GM10266 (cell line): ENCODE data around the gene AKT1S1.

Experiments used
- DNase-seq: peaks from one replicate; pipeline ENCODE4 v3.0.0; 2012; ENCODE audit errors: extremely low spot score
- TF ChIP-seq, protein P1 (sequence below): IDR thresholded peaks from 2 replicates; pipeline ENCODE4 v1.5.1; 2012; ENCODE audit warnings: mild to moderate bottlenecking, low read depth; ENCODE audit not compliant: control insufficient read depth, insufficient read depth; ENCODE audit errors: missing control alignments

AKT1S1 gene

DNA sequence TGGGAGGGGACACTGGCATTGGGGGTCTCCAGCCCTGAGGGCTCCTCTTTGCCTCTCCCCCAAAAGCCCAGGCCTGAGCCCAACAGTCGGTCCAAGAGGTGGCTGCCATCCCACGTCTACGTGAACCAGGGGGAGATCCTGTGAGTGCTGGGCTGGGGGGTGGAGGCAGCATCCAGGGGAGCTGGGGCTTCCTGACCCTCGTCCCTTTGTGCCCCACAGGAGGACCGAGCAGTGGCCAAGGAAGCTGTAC lies 19.4 kb downstream of the AKT1S1 start:
- DNase-seq = no peak
- TF ChIP-seq, protein P1, sequence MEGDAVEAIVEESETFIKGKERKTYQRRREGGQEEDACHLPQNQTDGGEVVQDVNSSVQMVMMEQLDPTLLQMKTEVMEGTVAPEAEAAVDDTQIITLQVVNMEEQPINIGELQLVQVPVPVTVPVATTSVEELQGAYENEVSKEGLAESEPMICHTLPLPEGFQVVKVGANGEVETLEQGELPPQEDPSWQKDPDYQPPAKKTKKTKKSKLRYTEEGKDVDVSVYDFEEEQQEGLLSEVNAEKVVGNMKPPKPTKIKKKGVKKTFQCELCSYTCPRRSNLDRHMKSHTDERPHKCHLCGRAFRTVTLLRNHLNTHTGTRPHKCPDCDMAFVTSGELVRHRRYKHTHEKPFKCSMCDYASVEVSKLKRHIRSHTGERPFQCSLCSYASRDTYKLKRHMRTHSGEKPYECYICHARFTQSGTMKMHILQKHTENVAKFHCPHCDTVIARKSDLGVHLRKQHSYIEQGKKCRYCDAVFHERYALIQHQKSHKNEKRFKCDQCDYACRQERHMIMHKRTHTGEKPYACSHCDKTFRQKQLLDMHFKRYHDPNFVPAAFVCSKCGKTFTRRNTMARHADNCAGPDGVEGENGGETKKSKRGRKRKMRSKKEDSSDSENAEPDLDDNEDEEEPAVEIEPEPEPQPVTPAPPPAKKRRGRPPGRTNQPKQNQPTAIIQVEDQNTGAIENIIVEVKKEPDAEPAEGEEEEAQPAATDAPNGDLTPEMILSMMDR = no peak

DNA sequence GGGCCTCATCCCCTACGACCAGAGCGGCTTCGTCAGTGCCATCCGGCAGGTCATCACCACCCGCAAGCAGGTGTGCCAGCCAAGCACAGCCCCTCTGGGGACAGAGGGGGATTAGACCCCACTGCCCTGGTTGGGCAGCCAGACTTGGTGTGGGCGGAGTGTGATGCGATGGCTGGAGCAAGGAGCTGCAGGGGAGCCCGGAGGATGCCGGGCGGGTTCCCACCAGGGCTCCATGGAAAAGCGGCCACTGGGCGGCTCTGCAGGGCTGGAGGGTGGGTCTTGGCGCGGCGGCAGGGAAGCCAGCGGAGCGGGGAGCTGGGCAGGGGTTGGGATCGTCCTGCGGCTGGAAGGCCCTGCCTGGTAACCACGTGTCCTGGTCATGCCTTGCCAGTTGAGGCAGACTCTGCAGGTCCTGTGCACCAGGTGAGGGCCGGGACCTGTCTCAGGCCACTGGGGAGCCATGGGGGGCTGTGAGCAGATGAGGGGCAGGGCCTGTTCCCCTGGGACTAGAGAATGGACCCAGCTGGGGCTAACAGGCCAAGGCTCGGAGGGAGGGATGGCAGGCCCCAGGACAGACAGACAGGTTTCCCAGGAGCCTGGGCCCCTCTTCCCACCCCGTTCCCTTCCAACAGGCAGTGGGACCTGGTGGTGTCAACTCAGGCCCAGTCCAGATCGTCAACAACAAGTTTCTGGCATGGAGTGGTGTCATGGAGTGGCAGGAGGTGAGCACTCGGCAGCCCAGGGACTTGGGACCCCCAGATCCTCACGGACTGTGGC lies 19.9 kb downstream of the AKT1S1 start:
- TF ChIP-seq, protein P1 = no peak

DNA sequence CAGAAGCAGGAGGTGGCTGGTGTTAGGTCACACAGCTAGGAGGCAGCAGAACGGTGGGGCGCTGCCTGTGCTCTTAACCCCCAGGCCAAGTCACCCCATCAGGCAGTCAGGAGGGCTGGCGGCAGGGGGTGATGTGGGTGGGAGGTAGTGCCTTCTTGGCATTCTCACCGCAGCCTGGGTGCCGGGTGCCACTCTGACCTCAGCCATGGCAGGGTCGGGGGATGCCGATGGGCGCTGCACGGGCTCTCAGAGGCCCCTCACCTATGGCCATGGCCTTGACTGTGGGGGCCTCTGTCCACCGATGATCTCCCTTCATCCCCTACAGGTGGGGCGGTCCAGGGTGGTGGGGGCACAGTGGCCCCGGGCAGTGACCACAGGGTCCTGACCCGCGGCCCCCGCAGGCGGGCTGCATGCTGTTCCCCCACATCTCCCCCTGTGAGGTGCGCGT lies 20.6 kb downstream of the AKT1S1 start:
- TF ChIP-seq, protein P1 = no peak
- no peak for DNase-seq

More for the DNA sequence above, 19.9 kb downstream of the AKT1S1 start:
- DNase-seq = no peak

DNA sequence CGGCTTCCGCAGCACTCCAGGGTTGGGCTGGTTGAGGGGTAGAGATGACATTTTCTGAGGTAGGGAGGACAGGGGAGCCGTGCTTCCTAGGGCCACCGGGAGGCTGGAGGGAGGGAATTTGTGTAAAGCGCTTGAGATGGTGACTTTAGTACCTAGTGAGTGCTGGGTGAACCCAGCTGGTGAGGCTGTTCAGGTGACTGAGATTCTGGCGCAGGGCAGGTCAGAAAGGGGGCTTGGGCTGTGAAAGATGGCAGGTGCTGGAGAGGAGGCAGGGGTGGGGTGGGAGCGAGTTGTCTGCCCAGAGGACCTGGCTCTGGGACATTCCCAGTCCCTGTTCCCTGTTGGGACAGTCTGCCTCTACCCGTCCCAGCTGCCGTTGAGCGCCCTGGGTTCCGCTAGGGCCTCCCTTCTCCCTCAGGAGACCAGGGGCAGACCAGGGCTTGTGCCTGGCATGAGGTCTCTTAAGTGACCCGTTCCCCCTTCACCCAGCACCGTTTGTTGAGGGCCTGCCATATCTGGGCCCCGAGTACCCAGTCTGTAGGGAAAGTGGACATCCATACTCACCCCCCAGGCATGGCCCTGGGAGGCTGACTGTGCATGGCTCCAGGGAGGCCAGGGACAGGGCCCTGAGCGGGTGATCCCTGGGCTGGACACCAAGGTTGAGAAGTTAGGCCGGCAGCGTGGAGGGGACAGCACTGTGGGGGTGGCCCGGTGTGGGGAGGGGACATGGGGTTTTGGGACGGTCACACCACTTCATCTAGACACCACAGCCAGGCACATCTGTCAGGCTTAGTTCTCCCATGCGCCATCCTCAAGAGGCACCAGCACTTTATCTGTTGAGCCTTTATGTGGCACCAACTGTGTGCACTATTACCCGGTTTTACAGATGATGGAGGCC lies 21.2 kb downstream of the AKT1S1 start:
- DNase-seq = no peak
- TF ChIP-seq, protein P1 = no peak

DNA sequence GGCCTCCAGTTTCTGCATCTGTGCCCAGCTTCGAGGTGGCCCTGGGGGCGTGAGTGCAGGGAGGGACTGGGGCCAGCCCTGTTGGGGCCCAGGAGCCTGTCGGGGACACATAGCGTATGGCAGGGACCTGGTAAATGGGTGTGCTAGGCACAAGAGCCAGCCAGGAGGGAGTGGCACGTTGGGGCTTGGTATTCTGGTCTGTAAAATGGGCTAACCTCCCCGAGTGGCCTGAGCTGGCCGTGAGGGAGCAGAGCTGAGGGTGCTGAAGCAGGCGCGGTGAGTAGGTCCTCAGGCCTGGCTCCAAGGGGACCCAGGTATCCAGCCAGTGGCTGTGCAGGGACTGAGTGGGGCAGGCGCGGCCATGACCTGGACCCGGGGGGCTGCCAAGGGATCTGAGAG lies 21.9 kb downstream of the AKT1S1 start:
- TF ChIP-seq, protein P1 = no peak
- no peak for DNase-seq

DNA sequence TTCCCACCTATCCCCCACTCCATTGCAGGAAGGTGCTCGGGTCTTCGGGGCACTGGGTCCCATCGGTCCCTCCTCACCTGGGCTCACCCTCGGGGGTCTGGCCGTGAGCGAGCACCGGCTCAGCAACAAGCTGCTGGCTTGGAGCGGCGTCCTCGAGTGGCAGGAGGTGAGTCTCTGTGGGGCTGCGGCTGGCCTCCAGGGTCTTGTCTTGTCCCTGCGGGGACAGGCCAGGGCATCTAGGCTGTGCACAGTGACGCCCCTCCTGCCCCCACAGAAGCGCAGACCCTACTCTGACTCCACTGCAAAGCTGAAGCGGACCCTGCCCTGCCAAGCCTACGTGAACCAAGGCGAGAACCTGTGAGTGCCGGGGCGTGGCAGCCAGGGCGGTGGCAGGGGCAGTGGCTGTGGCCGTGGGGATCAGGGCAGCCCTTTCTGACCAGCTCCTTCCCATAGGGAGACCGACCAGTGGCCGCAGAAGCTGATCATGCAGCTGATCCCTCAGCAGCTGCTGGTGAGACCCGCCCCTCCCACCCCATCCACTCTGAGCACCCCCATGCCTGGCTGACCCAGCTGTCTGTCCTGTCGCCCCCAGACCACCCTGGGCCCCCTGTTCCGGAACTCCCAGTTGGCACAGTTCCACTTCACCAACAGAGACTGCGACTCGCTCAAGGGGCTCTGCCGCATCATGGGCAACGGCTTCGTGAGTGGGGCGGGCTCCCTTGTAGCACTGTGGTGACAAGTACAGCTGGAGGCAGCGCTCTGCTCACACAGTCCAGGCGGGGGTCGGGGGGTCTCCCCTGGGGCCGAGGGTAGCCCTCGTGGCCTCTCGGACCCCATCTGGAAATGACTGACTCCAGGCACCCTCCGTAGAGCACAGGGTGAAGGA lies 22.5 kb downstream of the AKT1S1 start:
- no peak for DNase-seq
- TF ChIP-seq, protein P1 = no peak
